Heart left ventricle (tissue), 16 donors: Measurements from ENCODE around the gene FRAT2. TPM values are rescaled to one million over a fixed set of nuclear protein-coding genes. Genes with fewer than 3 reads are reported as not detected.

ENCODE experiments used
- ATAC-seq, 4 donors: fragments of 200-7000 bp; cut with Tn5 transposase; one replicate each; pipeline ENCODE4 v1.9.1; 2020 to 2022; ENCODE audit warnings: moderate library complexity in 4 of 4, mild to moderate bottlenecking in 3 of 4, moderate number of reproducible peaks in 1 of 4
- DNase-seq, 5 donors: peaks; one replicate each; pipeline ENCODE4 v3.0.0-alpha.2; 2020
- H3K27ac ChIP-seq, 12 donors: fragments of 200-600 bp; sonication (generic) in 4 of 12; one replicate each; pipeline versions ENCODE4 v1.5.0 to v1.8.0; 2016 to 2022; ENCODE audit warnings: mild to moderate bottlenecking in 2 of 12
- H3K27me3 ChIP-seq, 9 donors: fragments of 200-600 bp; sonication (generic) in 2 of 9; one replicate each; pipeline versions ENCODE4 v1.5.1 to v1.8.0; 2016 to 2022; ENCODE audit warnings: mild to moderate bottlenecking in 3 of 9
- H3K36me3 ChIP-seq, 9 donors: fragments of 200-600 bp; sonication (generic) in 2 of 9; one replicate each; pipeline versions ENCODE4 v1.5.0 to v1.8.0; 2018 to 2022; ENCODE audit warnings: mild to moderate bottlenecking in 2 of 9
- H3K4me1 ChIP-seq, 12 donors: fragments of 200-600 bp; sonication (generic) in 4 of 12; one replicate each; pipeline versions ENCODE4 v1.5.0 to v1.8.0; 2016 to 2022; ENCODE audit warnings: mild to moderate bottlenecking in 3 of 12
- H3K4me3 ChIP-seq, 12 donors: fragments of 200-600 bp; sonication (generic) in 4 of 12; one replicate each; pipeline versions ENCODE4 v1.5.0 to v1.8.0; 2017 to 2022; ENCODE audit warnings: mild to moderate bottlenecking in 9 of 12, moderate library complexity in 4 of 12
- H3K9me3 ChIP-seq, 12 donors: fragments of 200-600 bp; sonication (generic) in 4 of 12; one replicate each; pipeline versions ENCODE4 v1.5.0 to v1.8.0; 2016 to 2022; ENCODE audit warnings: mild to moderate bottlenecking in 1 of 12
- POLR2A ChIP-seq, 2 donors: fragments of 450-650 bp; IDR thresholded peaks; one replicate each; pipeline ENCODE4 v1.6.1; 2017; ENCODE audit warnings: antibody characterized with exemption in 2 of 2, mild to moderate bottlenecking in 2 of 2, moderate library complexity in 2 of 2
- WGBS, 4 donors: extraction: QIAGEN DNeasy Blood & Tissue Kit in 2 of 4; methylation state at CpG; one replicate each; pipeline versions ENCODE4 v1.1.5 to v1.1.7; 2013 to 2018; 5-methylcytosine and 5-hydroxymethylcytosine counted together
- intact Hi-C, 10 donors: fragments of 100-400 bp; cut with DNase I; formaldehyde crosslinking; loops; one replicate each; pipeline versions ENCODE4 v1.11.1 to v1.14.2; 2022
- polyA plus RNA-seq, 2 donors: library from polyadenylated mRNA; stranded (reverse); fragments of 200-250 nt; gene quantifications; one replicate each; pipeline ENCODE4 v1.2.3, GENCODE V29; 2013
- total RNA-seq, 9 donors: library from RNA; depleted of rRNA in 2 of 9; stranded (reverse); fragments of >200 nt in 2 of 9; fragmentation: NEBNext Ultra II Directional in 3 of 9; extraction: Animal tissue kit (Norgen Biotek cat#: 25700) in 3 of 9; gene quantifications; one replicate each; pipeline versions ENCODE4 v1.1.0 to v1.2.4, GENCODE V29; 2016 to 2023
- TF ChIP-seq, protein P1 (sequence below), 12 donors: fragments of 200-600 bp; sonication (generic) in 4 of 12; IDR thresholded peaks; one replicate each; pipeline versions ENCODE4 v1.5.0 to v1.8.0; 2018 to 2022; ENCODE audit warnings: antibody characterized with exemption in 12 of 12, mild to moderate bottlenecking in 5 of 12
- donor health status: ischemic (EF 13 %, LVEDD 7.1; RV severe dilation, severe dysfunction).
- donor health status: healthy with polysubstance abuse.
- donor health status: DM: no; HTN: yes; CAD: no.
- donor health status: DM: no; HTN: no; CAD: no.
- donor health status: ischemic (EF 25% LVEDD 6.9; RV normal size, moderate dysfunction).
- donor health status: ischemic (EF 25% LVEDD 5.7; RV mildly dilated, moderate dysfunction).
- donor health status: healthy.
- donor health status: DM: yes; HTN: yes; CAD: no.
- donor health status: ischemic (EF 35%, LVEDD 5.7; RV mildly dilated, moderate dysfunction).
- donor health status: nonischemic (EF 11% LVEDD 7.7; RV severe dilation, severe dysfunction).
- donor health status: DM: yes; HTN: yes; CAD: no.
- donor health status: PGD.
- donor health status: ischemic (EF 29% LVEDD 5.4; RV normal size, mild dysfunction).
- donor health status: nonischemic (EF 23%, LVEDD 6.1; RV moderate dilation, normal function).

FRAT2 gene
- total and polyA plus RNA-seq, 11 donors: 3.4 to 12.4 (median 7.3) TPM

GRCh38 chr10:97312897-97313296 is 21.6 kb downstream of the FRAT2 start:
- Histone ChIP-seq H3K9me3 (no peaks in the 10 kb centered on the region), H3K4me1 (peaks cover 0 to 13% (median 0%) of the 10 kb centered on the region in 12 donors), H3K4me3 (no peak overlapping the region), H3K27ac (no peak overlapping the region), H3K36me3 (no peaks in the 10 kb centered on the region), H3K27me3 (no peaks in the 10 kb centered on the region)
- no peak for TF ChIP-seq POLR2A (IDR thresholded peaks at IDR 0.05)
- TF ChIP-seq, protein P1, sequence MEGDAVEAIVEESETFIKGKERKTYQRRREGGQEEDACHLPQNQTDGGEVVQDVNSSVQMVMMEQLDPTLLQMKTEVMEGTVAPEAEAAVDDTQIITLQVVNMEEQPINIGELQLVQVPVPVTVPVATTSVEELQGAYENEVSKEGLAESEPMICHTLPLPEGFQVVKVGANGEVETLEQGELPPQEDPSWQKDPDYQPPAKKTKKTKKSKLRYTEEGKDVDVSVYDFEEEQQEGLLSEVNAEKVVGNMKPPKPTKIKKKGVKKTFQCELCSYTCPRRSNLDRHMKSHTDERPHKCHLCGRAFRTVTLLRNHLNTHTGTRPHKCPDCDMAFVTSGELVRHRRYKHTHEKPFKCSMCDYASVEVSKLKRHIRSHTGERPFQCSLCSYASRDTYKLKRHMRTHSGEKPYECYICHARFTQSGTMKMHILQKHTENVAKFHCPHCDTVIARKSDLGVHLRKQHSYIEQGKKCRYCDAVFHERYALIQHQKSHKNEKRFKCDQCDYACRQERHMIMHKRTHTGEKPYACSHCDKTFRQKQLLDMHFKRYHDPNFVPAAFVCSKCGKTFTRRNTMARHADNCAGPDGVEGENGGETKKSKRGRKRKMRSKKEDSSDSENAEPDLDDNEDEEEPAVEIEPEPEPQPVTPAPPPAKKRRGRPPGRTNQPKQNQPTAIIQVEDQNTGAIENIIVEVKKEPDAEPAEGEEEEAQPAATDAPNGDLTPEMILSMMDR (IDR thresholded peaks at IDR 0.05): no peak
- intact Hi-C loops: no loop called here
- no peak for DNase-seq
- ATAC-seq: no peak
- WGBS, 4 donors: 78 to 85% (median 82%) methylated on average over 3 to 6 of the region's 6 CpGs

DNA sequence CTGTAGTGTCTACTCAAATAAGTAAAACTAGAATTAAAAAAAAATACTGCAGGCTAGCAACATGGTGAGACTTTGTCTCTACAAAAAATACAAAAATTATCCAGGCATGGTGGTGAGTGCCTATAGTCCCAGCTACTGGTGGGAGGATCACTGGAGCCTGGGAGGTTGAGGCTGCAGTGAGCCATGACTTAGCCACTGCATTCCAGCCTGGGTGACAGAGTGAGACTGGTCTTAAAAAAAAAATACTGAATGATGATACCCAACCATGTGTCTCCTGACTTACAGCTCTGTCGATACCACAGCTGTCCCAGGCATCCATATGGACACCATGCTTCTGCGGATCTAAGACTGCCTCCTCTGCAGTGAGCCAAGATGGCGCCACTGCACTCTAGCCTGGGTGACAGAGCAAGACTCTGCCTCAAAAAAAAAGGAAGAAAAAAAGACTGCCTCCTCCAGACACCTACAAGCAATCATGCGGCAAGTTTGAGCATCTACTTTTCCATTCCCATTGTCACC is 23.4 kb downstream of the FRAT2 start:
- Histone ChIP-seq H3K4me3 (no peak overlapping the region), H3K27me3 (no peaks in the 10 kb centered on the region), H3K36me3 (no peaks in the 10 kb centered on the region), H3K4me1 (peaks cover 0 to 7% (median 0%) of the 10 kb centered on the region in 12 donors), H3K9me3 (no peaks in the 10 kb centered on the region), H3K27ac (no peak overlapping the region)
- no peak for TF ChIP-seq POLR2A (IDR thresholded peaks at IDR 0.05)
- TF ChIP-seq, protein P1 (IDR thresholded peaks at IDR 0.05): no peak
- no peak for ATAC-seq
- intact Hi-C loops: no loop called here
- WGBS, 4 donors: 89 to 97% (median 96%) methylated on average over 4 of the region's 4 CpGs
- no peak for DNase-seq

DNA sequence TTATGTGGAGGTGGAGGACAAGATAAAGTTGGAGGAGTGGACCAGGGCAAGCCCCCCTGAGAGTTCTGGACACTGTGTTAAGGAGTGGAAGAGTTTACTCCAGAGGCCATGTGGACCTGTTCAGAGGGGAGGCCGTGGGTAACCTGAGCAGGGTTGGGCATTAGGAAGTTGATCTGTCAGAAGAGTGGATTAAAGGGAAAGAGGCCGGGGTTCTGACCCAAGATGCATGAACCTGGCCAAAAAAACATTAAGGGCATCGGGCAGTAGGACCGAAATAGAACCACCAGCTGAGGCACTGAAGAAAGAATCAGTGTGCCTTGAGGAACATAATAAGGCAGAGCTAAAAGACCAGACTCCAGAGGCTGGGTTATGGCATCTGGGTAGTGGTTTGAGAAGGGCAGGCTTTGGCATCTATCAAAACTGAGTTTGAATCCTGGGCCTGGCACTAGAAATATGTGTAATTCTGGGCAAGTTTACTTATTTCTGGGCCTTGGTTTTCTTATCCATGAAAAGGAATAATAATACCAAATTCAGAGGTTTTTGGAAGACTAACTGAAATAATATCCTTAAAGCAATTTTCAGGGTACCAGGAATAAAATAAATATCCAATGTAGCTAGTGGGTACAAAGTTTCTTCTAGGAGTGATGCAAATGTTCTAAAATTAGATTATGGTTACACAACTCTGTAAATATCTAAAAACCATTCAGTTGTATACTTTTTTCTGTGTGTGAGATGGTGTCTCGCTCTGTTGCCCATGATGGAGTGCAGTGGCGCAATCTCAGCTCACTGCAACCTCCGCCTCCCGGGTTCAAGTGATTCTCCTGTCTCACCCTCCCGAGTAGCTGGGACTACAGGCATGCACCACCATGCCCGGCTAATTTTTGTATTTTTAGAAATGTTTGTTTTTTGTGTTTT is 26.4 kb downstream of the FRAT2 start:
- H3K9me3 ChIP-seq: no peaks in the 10 kb centered on the region
- no peak overlapping the region for H3K4me3 ChIP-seq
- no peak for TF ChIP-seq POLR2A (IDR thresholded peaks at IDR 0.05)
- TF ChIP-seq, protein P1 (IDR thresholded peaks at IDR 0.05): no peak
- H3K4me1 ChIP-seq: peaks cover 0 to 7% (median 0%) of the 10 kb centered on the region in 12 donors
- DNase-seq: no peak
- no peak for ATAC-seq
- intact Hi-C loops: no loop called here
- no peak overlapping the region for H3K27ac ChIP-seq
- H3K27me3 ChIP-seq: no peaks in the 10 kb centered on the region
- 78 to 85% (median 80%) methylated on average over 10 of the region's 10 CpGs for WGBS, 4 donors
- no peaks in the 10 kb centered on the region for H3K36me3 ChIP-seq

DNA sequence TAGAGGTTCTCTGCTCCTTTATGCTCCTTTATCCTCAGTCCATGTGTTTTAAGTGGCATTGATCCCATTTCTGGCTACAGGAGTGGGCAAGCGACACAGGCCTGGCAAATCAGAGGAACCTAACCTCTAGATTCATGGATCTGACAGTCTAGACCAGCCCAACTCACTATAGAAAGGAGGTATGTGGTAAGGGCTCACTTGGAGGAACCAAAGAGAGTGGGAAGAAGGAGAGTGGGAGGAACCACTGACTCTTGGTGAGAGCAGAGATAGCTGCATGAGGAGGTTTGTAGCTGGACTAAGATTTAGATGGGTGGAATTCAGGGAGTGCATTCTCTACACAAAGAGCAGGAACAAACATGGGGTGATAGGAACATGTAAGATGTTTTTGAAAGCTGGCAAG is 27.1 kb downstream of the FRAT2 start:
- 49 to 91% (median 73%) methylated on average over 1 of the region's 1 CpG for WGBS, 4 donors
- Histone ChIP-seq H3K27me3 (no peaks in the 10 kb centered on the region), H3K27ac (no peak overlapping the region), H3K36me3 (no peaks in the 10 kb centered on the region), H3K4me1 (peaks cover 0 to 7% (median 0%) of the 10 kb centered on the region in 12 donors), H3K4me3 (no peak overlapping the region), H3K9me3 (no peaks in the 10 kb centered on the region)
- ATAC-seq: no peak
- DNase-seq: no peak
- no peak for TF ChIP-seq POLR2A (IDR thresholded peaks at IDR 0.05)
- TF ChIP-seq, protein P1 (IDR thresholded peaks at IDR 0.05): no peak
- intact Hi-C loops: no loop called here
